ENCODE data around the gene DPP9.

- TF ChIP-seq, protein P1, sequence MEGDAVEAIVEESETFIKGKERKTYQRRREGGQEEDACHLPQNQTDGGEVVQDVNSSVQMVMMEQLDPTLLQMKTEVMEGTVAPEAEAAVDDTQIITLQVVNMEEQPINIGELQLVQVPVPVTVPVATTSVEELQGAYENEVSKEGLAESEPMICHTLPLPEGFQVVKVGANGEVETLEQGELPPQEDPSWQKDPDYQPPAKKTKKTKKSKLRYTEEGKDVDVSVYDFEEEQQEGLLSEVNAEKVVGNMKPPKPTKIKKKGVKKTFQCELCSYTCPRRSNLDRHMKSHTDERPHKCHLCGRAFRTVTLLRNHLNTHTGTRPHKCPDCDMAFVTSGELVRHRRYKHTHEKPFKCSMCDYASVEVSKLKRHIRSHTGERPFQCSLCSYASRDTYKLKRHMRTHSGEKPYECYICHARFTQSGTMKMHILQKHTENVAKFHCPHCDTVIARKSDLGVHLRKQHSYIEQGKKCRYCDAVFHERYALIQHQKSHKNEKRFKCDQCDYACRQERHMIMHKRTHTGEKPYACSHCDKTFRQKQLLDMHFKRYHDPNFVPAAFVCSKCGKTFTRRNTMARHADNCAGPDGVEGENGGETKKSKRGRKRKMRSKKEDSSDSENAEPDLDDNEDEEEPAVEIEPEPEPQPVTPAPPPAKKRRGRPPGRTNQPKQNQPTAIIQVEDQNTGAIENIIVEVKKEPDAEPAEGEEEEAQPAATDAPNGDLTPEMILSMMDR (IDR thresholded peaks at IDR 0.05; ENCODE audit: low read depth, low read length): no peak
- no peak for TF ChIP-seq EZH2phosphoT487 (IDR thresholded peaks at IDR 0.05; ENCODE audit: low read depth)
Measured at GRCh38 chr19:4763021-4763420, 39.4 kb upstream of the DPP9 start.
